ENCODE results near the gene TSC1. TPM values are rescaled to one million over a fixed set of nuclear protein-coding genes. Genes with fewer than 3 reads are reported as not detected.
"Not testable (repeated sequence)": the region's sequence is repeated elsewhere in the genome, so short reads cannot be mapped to it uniquely, and the experiment has no call there.

Gene TSC1
- total RNA-seq, 4 donors from 2014 or later = 48.4 to 206 (median 92.3) TPM

DNA sequence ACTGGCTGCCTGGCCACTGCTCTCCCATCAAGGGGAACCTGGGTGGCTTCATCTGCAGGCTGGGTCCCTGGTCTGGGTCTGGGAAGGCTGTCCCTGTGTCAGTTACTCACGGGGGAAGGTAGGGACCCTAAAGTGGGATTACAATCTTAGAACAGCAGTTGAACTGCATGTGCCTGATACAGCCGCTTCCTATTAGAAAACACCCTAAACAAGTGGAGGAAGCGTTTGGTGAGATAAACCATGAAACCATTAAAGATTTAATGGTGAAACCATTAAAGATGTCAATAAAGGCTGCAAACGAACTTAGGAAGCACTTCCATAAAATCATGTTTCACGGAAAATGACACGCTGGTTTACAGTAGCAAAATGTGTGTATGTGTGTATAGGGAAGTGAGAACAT is 31.5 kb upstream of the TSC1 start:
- Histone ChIP-seq H3K9me3 (no peaks in the 10 kb centered on the region), H3K36me3 (no peaks in the 10 kb centered on the region), H3K27me3 (peaks cover 61% of the 10 kb centered on the region), H3K4me1 (peaks cover 0 to 30% (median 15%) of the 10 kb centered on the region in 4 donors), H3K27ac (no peak overlapping the region), H3K4me3 (no peak overlapping the region)
- no peak for DNase-seq
- intact Hi-C loops (cut with DNase I; ENCODE audit: low total_unique reads) (no loop called here), in situ Hi-C loops (cut with MboI; ENCODE audit: low pct_ligation_motif_present in 1 of 4, low pct_unique_long_range_greater_than_20kb in 1 of 4, low sequenced_read_pairs in 3 of 4) (no loop called here)
- 50 to 63% methylated on average over 6 of the region's 6 CpGs for WGBS, 2 donors (ENCODE audit: low coverage in 1 of 2)
- no peak for TF ChIP-seq EP300 (IDR thresholded peaks at IDR 0.05; ENCODE audit: low read depth)
- no peak for TF ChIP-seq POLR2AphosphoS5 (IDR thresholded peaks at IDR 0.05)
- no peak for TF ChIP-seq POLR2A (IDR thresholded peaks at IDR 0.05)

GRCh38 chr9:132973713-132974112 is 29.3 kb upstream of the TSC1 start:
- H3K9me3 ChIP-seq = no peaks in the 10 kb centered on the region
- H3K27me3 ChIP-seq = peaks cover 39% of the 10 kb centered on the region
- no peaks in the 10 kb centered on the region for H3K36me3 ChIP-seq
- peaks cover 0 to 28% (median 14%) of the 10 kb centered on the region in 4 donors for H3K4me1 ChIP-seq
- 84 to 90% methylated on average over 5 of the region's 5 CpGs for WGBS, 2 donors (ENCODE audit: low coverage in 1 of 2)
- no peak for DNase-seq
- no peak for TF ChIP-seq POLR2A (IDR thresholded peaks at IDR 0.05)
- no peak for TF ChIP-seq EP300 (IDR thresholded peaks at IDR 0.05; ENCODE audit: low read depth)
- no peak for TF ChIP-seq POLR2AphosphoS5 (IDR thresholded peaks at IDR 0.05)
- TF ChIP-seq, protein P1, sequence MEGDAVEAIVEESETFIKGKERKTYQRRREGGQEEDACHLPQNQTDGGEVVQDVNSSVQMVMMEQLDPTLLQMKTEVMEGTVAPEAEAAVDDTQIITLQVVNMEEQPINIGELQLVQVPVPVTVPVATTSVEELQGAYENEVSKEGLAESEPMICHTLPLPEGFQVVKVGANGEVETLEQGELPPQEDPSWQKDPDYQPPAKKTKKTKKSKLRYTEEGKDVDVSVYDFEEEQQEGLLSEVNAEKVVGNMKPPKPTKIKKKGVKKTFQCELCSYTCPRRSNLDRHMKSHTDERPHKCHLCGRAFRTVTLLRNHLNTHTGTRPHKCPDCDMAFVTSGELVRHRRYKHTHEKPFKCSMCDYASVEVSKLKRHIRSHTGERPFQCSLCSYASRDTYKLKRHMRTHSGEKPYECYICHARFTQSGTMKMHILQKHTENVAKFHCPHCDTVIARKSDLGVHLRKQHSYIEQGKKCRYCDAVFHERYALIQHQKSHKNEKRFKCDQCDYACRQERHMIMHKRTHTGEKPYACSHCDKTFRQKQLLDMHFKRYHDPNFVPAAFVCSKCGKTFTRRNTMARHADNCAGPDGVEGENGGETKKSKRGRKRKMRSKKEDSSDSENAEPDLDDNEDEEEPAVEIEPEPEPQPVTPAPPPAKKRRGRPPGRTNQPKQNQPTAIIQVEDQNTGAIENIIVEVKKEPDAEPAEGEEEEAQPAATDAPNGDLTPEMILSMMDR (IDR thresholded peaks at IDR 0.05) = no peak
- no peak overlapping the region for H3K27ac ChIP-seq
- in situ Hi-C loops (cut with MboI; ENCODE audit: low pct_ligation_motif_present in 1 of 4, low pct_unique_long_range_greater_than_20kb in 1 of 4, low sequenced_read_pairs in 3 of 4) (no loop called here), intact Hi-C loops (cut with DNase I; ENCODE audit: low total_unique reads) (no loop called here)
- H3K4me3 ChIP-seq = no peak overlapping the region

GRCh38 chr9:132973166-132973565 is 28.8 kb upstream of the TSC1 start:
- DNase-seq = no peak
- no peak overlapping the region for H3K27ac ChIP-seq
- no peaks in the 10 kb centered on the region for H3K9me3 ChIP-seq
- TF ChIP-seq POLR2A (IDR thresholded peaks at IDR 0.05) (no peak), POLR2AphosphoS5 (IDR thresholded peaks at IDR 0.05) (no peak), EP300 (IDR thresholded peaks at IDR 0.05; ENCODE audit: low read depth) (no peak)
- TF ChIP-seq, protein P1 (IDR thresholded peaks at IDR 0.05) = no peak
- peaks cover 33% of the 10 kb centered on the region for H3K27me3 ChIP-seq
- WGBS, 2 donors (ENCODE audit: low coverage in 1 of 2) = 73% methylated on average over 18 of the region's 18 CpGs; no CpG with 5 or more reads in 1 of the 2 donors
- no peak overlapping the region for H3K4me3 ChIP-seq
- no peaks in the 10 kb centered on the region for H3K36me3 ChIP-seq
- intact Hi-C loops (cut with DNase I; ENCODE audit: low total_unique reads) (no loop called here), in situ Hi-C loops (cut with MboI; ENCODE audit: low pct_ligation_motif_present in 1 of 4, low pct_unique_long_range_greater_than_20kb in 1 of 4, low sequenced_read_pairs in 3 of 4) (no loop called here)
- peaks cover 0 to 23% (median 12%) of the 10 kb centered on the region in 4 donors for H3K4me1 ChIP-seq

- Histone ChIP-seq H3K36me3 (no peaks in the 10 kb centered on the region), H3K27ac (no peak overlapping the region), H3K4me1 (peaks cover 0 to 12% (median 7%) of the 10 kb centered on the region in 4 donors), H3K27me3 (peaks cover 21% of the 10 kb centered on the region), H3K4me3 (no peak overlapping the region), H3K9me3 (no peaks in the 10 kb centered on the region)
- TF ChIP-seq POLR2A (IDR thresholded peaks at IDR 0.05) (no peak), EP300 (IDR thresholded peaks at IDR 0.05; ENCODE audit: low read depth) (no peak)
- no peak for DNase-seq
- in situ Hi-C loops (cut with MboI; ENCODE audit: low pct_ligation_motif_present in 1 of 4, low pct_unique_long_range_greater_than_20kb in 1 of 4, low sequenced_read_pairs in 3 of 4) = no loop called here
- WGBS, 2 donors (ENCODE audit: low coverage in 1 of 2) = 40 to 67% methylated on average over 1 to 16 of the region's 16 CpGs
- intact Hi-C loops (cut with DNase I; ENCODE audit: low total_unique reads) = no loop called here
Measured at GRCh38 chr9:132970324-132971062, 26.1 kb upstream of the TSC1 start.

DNA sequence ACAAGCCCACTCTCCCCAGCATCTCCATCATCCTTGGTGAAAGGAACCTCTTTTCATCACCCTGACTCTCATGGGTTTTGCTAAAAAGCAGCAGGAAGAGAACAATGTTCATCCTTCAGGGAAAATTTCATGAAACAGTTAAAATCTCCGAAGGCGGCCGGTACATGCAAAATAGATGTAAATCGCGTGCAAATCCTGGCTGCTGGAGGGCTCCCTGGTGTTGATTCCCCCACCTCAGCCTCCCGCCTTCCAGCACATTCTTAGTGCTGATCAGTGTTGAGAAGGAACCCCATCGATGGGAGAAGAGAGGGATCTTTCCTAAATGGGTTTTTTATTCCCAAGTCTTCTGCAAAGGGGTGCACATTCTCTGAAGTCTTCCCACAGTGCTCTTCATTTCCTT is 25.4 kb upstream of the TSC1 start:
- DNase-seq = no peak
- Histone ChIP-seq H3K27ac (no peak overlapping the region), H3K36me3 (no peaks in the 10 kb centered on the region), H3K9me3 (no peaks in the 10 kb centered on the region), H3K4me1 (peaks cover 0 to 12% (median 7%) of the 10 kb centered on the region in 4 donors), H3K4me3 (no peak overlapping the region), H3K27me3 (peaks cover 16% of the 10 kb centered on the region)
- WGBS, 2 donors (ENCODE audit: low coverage in 1 of 2) = 76 to 79% methylated on average over 7 of the region's 7 CpGs
- in situ Hi-C loops (cut with MboI; ENCODE audit: low pct_ligation_motif_present in 1 of 4, low pct_unique_long_range_greater_than_20kb in 1 of 4, low sequenced_read_pairs in 3 of 4) = no loop called here
- TF ChIP-seq POLR2A (IDR thresholded peaks at IDR 0.05) (no peak), EP300 (IDR thresholded peaks at IDR 0.05; ENCODE audit: low read depth) (no peak), POLR2AphosphoS5 (IDR thresholded peaks at IDR 0.05) (no peak)
- TF ChIP-seq, protein P1 (IDR thresholded peaks at IDR 0.05) = no peak
- intact Hi-C loops (cut with DNase I; ENCODE audit: low total_unique reads) = loop anchor here (5.0 kb wide), 1 partner anchor 1987 kb away; no protein-coding TSS in a partner anchor

DNA sequence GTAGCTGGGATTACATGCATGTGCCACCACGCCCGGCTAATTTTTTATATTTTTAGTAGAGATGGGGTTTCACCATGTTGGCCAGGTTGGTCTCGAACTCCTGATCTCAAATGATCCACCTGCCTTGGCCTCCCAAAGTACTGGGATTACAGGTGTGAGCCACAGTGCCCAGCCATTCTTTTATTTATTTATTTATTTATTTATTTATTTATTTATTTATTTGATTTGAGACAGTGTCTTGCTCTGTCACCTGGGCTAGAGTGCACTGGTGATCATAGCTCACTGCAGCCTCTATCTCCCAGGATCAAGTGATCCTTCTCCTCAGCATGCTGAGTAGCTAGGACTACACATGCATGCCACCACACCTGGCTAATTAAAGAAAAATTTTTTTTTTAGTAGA is 23.5 kb upstream of the TSC1 start:
- H3K4me3 ChIP-seq; H3K36me3 ChIP-seq; H3K27ac ChIP-seq; H3K27me3 ChIP-seq; DNase-seq; in situ Hi-C loops (cut with MboI; ENCODE audit: low pct_ligation_motif_present in 1 of 4, low pct_unique_long_range_greater_than_20kb in 1 of 4, low sequenced_read_pairs in 3 of 4); H3K9me3 ChIP-seq: not testable (repeated sequence)
- H3K4me1 ChIP-seq = peaks cover 0 to 11% (median 7%) of the 10 kb centered on the region in 4 donors
- intact Hi-C loops (cut with DNase I; ENCODE audit: low total_unique reads) = loop anchor here (5.0 kb wide), 1 partner anchor 1986 kb away; no protein-coding TSS in a partner anchor
- 87 to 97% methylated on average over 3 of the region's 3 CpGs for WGBS, 2 donors (ENCODE audit: low coverage in 1 of 2)

All from transverse colon (tissue), 4 donors.